Left lung (tissue), 10 donors: ENCODE data around the gene CCDC50. TPM values are rescaled to one million over a fixed set of nuclear protein-coding genes. Genes with fewer than 3 reads are reported as not detected.

Source experiments
- ATAC-seq: fragments of 200-7000 bp; cut with Tn5 transposase; one replicate; pipeline ENCODE4 v1.9.1; 2020; ENCODE audit warnings: moderate library complexity
- DNase-seq, 4 donors: peaks; one replicate each; pipeline ENCODE4 v3.0.0-alpha.2; 2013 to 2020
- H3K27ac ChIP-seq, 2 donors: fragments of 200-600 bp; sonication (generic) in 1 of 2; one replicate each; pipeline versions ENCODE4 v1.5.0 to v1.8.0; 2020 to 2021
- H3K27me3 ChIP-seq, 2 donors: fragments of 200-600 bp; sonication (generic) in 1 of 2; one replicate each; pipeline versions ENCODE4 v1.5.0 to v1.8.0; 2020 to 2021
- H3K36me3 ChIP-seq, 2 donors: fragments of 200-600 bp; sonication (generic) in 1 of 2; one replicate each; pipeline versions ENCODE4 v1.5.0 to v1.8.0; 2020 to 2021
- H3K4me1 ChIP-seq, 2 donors: fragments of 200-600 bp; one replicate each; pipeline ENCODE4 v1.8.0; 2021
- H3K4me3 ChIP-seq, 2 donors: fragments of 200-600 bp; sonication (generic) in 1 of 2; one replicate each; pipeline versions ENCODE4 v1.5.0 to v1.8.0; 2020 to 2021; ENCODE audit warnings: mild to moderate bottlenecking in 1 of 2
- H3K9me3 ChIP-seq, 2 donors: fragments of 200-600 bp; sonication (generic) in 1 of 2; one replicate each; pipeline versions ENCODE4 v1.5.0 to v1.8.0; 2020 to 2021
- intact Hi-C, 2 donors: fragments of 100-400 bp; cut with DNase I; formaldehyde crosslinking; loops; one replicate each; pipeline versions ENCODE4 v1.11.2 to v1.14.2; 2022
- polyA plus RNA-seq, 6 donors: library from polyadenylated mRNA; unstranded; fragments of 120-200 nt; gene quantifications; one replicate each; pipeline ENCODE4 v1.2.1, GENCODE V29; 2013; ENCODE audit not compliant: insufficient read length in 6 of 6
- total RNA-seq, 2 donors: library from RNA; stranded (reverse); fragmentation: NEBNext Ultra II Directional; extraction: Animal tissue kit (Norgen Biotek cat#: 25700); gene quantifications; one replicate each; pipeline ENCODE4 v1.2.1, GENCODE V29; 2021
- TF ChIP-seq, protein P1 (sequence below), 2 donors: fragments of 200-600 bp; sonication (generic) in 1 of 2; IDR thresholded peaks; one replicate each; pipeline versions ENCODE4 v1.5.0 to v1.8.0; 2021; ENCODE audit warnings: antibody characterized with exemption in 2 of 2
- donor health status: DM: no; HTN: yes; CAD: no.
- donor health status: DM: no; HTN: no; CAD: no.

CCDC50 gene
- total and polyA plus RNA-seq, 8 donors, result 49.7 to 85.1 (median 68.2) TPM

DNA sequence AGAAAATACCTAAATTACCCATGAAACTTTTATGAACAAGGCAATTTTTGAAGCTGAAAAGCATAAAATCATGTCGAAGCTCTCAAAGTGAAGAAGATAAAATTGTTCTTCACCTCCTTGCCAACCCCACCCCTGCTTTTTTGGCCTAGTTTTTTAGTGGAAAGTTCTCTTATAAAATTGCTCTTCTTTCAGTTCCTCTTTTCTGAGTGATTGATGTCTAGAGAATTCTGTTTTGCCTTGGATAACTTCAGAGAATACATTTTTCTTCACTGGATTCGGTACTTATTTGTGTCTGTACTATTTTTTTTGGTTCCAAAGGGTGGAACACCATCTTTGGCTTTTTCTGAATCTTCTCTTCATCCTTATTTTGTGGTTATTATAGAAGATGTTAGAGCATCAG lies 106.8 kb downstream of the CCDC50 start:
- Histone ChIP-seq H3K4me1 (no peaks in the 10 kb centered on the region), H3K36me3 (no peaks in the 10 kb centered on the region), H3K27me3 (no peaks in the 10 kb centered on the region), H3K4me3 (no peak overlapping the region), H3K27ac (no peak overlapping the region), H3K9me3 (peaks cover 0 to 3% of the 10 kb centered on the region in 2 donors)
- intact Hi-C loops, result no loop called here
- DNase-seq, result no peak
- no peak for ATAC-seq
- TF ChIP-seq, protein P1, sequence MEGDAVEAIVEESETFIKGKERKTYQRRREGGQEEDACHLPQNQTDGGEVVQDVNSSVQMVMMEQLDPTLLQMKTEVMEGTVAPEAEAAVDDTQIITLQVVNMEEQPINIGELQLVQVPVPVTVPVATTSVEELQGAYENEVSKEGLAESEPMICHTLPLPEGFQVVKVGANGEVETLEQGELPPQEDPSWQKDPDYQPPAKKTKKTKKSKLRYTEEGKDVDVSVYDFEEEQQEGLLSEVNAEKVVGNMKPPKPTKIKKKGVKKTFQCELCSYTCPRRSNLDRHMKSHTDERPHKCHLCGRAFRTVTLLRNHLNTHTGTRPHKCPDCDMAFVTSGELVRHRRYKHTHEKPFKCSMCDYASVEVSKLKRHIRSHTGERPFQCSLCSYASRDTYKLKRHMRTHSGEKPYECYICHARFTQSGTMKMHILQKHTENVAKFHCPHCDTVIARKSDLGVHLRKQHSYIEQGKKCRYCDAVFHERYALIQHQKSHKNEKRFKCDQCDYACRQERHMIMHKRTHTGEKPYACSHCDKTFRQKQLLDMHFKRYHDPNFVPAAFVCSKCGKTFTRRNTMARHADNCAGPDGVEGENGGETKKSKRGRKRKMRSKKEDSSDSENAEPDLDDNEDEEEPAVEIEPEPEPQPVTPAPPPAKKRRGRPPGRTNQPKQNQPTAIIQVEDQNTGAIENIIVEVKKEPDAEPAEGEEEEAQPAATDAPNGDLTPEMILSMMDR (IDR thresholded peaks at IDR 0.05), result no peak

DNA sequence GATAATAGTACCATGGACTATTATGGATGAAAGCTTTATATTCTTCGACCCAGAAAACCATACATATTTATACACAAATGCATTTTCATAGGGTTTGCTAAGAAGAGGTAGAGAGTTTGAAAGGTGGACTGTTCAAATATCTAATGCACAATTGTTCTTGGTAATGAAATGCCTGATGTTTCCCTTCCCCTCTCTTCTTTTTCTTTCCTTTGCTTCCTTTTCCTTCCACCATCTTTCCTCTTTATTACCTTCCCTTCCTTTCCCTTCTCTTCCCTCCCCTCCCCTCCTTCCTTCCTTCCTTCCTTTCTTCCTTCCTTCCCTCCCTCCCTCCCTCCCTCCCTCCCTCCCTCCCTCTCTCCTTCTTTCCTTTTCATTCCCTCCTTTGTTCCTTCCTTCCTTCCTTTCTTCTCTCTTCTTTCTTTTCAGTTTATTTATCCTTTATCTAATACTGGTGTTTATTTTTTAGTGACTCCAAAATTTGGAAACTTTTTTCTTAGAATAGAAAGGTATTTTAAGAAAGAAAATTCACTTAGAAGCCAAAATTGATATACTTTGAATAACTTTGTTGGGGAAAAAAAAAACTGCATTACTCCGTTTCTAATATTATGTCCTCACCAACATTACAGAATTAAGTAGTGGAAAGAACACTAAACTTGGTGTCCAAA lies 109.1 kb downstream of the CCDC50 start:
- H3K27me3 ChIP-seq, result no peaks in the 10 kb centered on the region
- ATAC-seq (no peak), DNase-seq (no peak)
- H3K36me3 ChIP-seq, result no peaks in the 10 kb centered on the region
- no peak overlapping the region for H3K27ac ChIP-seq
- H3K4me3 ChIP-seq, result no peak overlapping the region
- no peaks in the 10 kb centered on the region for H3K4me1 ChIP-seq
- no peaks in the 10 kb centered on the region for H3K9me3 ChIP-seq
- intact Hi-C loops, result no loop called here
- TF ChIP-seq, protein P1 (IDR thresholded peaks at IDR 0.05), result no peak

DNA sequence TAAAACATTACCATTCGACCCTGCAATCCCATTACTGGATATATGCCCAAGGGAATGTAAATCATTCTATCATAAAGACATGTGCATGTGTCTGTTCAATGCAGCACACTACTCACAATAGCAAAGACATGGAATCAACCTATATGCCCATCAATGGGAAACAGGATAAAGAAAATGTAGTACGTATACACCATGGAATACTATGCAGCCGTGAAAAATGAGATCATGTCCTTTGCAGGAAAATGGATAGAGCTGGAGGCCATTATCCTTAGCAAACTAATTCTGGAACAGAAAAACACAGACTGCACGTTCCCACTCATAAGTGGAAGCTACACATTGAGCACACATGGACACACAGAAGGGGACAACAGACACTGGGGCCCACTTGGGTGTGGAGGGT lies 111.3 kb downstream of the CCDC50 start:
- no peak overlapping the region for H3K27ac ChIP-seq
- H3K27me3 ChIP-seq, result no peaks in the 10 kb centered on the region
- intact Hi-C loops, result no loop called here
- no peaks in the 10 kb centered on the region for H3K36me3 ChIP-seq
- no peak for DNase-seq
- H3K4me1 ChIP-seq, result no peaks in the 10 kb centered on the region
- ATAC-seq, result no peak
- no peaks in the 10 kb centered on the region for H3K9me3 ChIP-seq
- TF ChIP-seq, protein P1 (IDR thresholded peaks at IDR 0.05), result no peak
- H3K4me3 ChIP-seq, result no peak overlapping the region

DNA sequence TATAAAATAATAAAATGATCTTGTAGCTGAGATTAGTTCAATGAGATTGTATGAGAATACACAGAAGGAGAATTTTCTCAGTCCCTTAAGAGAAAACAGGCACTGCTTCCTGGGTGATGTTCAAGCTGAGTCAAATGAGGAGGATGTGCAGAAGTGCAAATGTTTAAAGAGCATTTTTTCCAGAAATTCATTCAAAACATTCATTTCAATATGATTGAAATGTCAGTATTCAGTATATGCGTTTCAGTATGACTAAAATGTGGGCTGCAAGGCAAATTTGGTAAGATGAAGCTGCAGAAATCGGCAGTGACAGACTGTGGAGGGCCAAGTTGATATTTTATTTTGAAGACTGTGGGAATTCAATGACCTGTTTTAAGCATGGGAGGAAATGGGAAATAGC lies 112.5 kb downstream of the CCDC50 start:
- no peaks in the 10 kb centered on the region for H3K36me3 ChIP-seq
- TF ChIP-seq, protein P1 (IDR thresholded peaks at IDR 0.05), result no peak
- H3K4me3 ChIP-seq, result no peak overlapping the region
- H3K27me3 ChIP-seq, result no peaks in the 10 kb centered on the region
- no peaks in the 10 kb centered on the region for H3K4me1 ChIP-seq
- intact Hi-C loops, result no loop called here
- DNase-seq (no peak), ATAC-seq (no peak)
- no peak overlapping the region for H3K27ac ChIP-seq
- H3K9me3 ChIP-seq, result no peaks in the 10 kb centered on the region

DNA sequence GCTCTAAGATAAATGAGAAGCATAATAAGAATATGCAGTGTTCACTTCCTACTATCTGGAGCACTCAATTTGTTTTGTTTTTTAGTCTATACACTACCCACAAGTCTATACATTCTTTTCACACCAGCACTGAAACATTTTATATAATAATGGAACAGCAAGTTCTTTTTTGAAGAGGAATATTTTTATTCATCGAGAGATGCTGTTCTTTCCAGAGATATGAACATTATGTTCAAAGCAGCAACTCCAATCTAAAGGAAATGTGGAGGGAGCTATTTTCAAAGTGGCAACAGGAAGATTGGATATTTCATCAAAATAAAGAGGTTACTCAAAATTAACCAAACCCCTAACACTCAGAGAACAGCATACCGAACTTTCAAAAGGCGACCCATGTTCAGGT lies 115.4 kb downstream of the CCDC50 start:
- no peaks in the 10 kb centered on the region for H3K27me3 ChIP-seq
- H3K9me3 ChIP-seq, result no peaks in the 10 kb centered on the region
- intact Hi-C loops, result no loop called here
- H3K4me3 ChIP-seq, result no peak overlapping the region
- TF ChIP-seq, protein P1 (IDR thresholded peaks at IDR 0.05), result no peak
- ATAC-seq (no peak), DNase-seq (no peak)
- H3K36me3 ChIP-seq, result no peaks in the 10 kb centered on the region
- H3K27ac ChIP-seq, result no peak overlapping the region
- no peaks in the 10 kb centered on the region for H3K4me1 ChIP-seq

Other genes starting within 250 kb of the CCDC50 start
- gene OSTN, start 130.2 kb upstream of the CCDC50 start, total RNA-seq, result not detected
- gene OSTN, start 130.2 kb upstream of the CCDC50 start, polyA plus RNA-seq, result under 1 TPM in 2 of 6 donors, not detected in 4; 0.04 to 0.06 TPM
- gene UTS2B, start 1.1 kb downstream of the CCDC50 start, total RNA-seq, result under 1 TPM in 1 of 2 donors, not detected in 1; 0.41 TPM
- 1 to 10 TPM in 3 of 6 donors, under 1 TPM in 3; 0.37 to 2.1 (median 0.86) TPM for gene UTS2B, start 1.1 kb downstream of the CCDC50 start, polyA plus RNA-seq
- not detected for gene PYDC2, start 131.8 kb downstream of the CCDC50 start, total RNA-seq
- gene PYDC2, start 131.8 kb downstream of the CCDC50 start, polyA plus RNA-seq, result not detected